ENCODE results near the gene ZFP36. TPM values are rescaled to one million over a fixed set of nuclear protein-coding genes. Genes with fewer than 3 reads are reported as not detected.

ZFP36 gene
- total RNA-seq, 4 donors from 2014 or later, result 125 to 274 (median 178) TPM

- H3K9me3 ChIP-seq, result no peaks in the 10 kb centered on the region
- peaks cover 0 to 57% (median 0%) of the 10 kb centered on the region in 3 donors for H3K36me3 ChIP-seq
- no peaks in the 10 kb centered on the region for H3K27me3 ChIP-seq
- H3K27ac ChIP-seq, result peak overlapping the region; percentile 78 to 100 (median 96)
- peak overlapping the region in 1 of 4 donors; percentile 21 for H3K4me3 ChIP-seq
- WGBS, 2 donors, result 7 to 23% methylated on average over 7 to 14 of the region's 17 CpGs
- DNase-seq (ENCODE audit: low spot score in 2 of 2), result peak; percentile 88 to 95
- peaks cover 0 to 68% (median 34%) of the 10 kb centered on the region in 4 donors for H3K4me1 ChIP-seq
- peak in 1 of 2 donors; percentile 77 for TF ChIP-seq EP300 (IDR thresholded peaks at IDR 0.05)
- no peak for TF ChIP-seq POLR2A (IDR thresholded peaks at IDR 0.05)
- peak; percentile 91 to 99 (median 97) for TF ChIP-seq CTCF (IDR thresholded peaks at IDR 0.05)
These were observed 9.0 kb upstream of the ZFP36 start for GRCh38 chr19:39397360-39398296.

GRCh38 chr19:39398297-39398864, 8.3 kb upstream of the ZFP36 start:
- Histone ChIP-seq H3K9me3 (no peaks in the 10 kb centered on the region), H3K36me3 (peaks cover 0 to 53% (median 0%) of the 10 kb centered on the region in 3 donors), H3K27me3 (no peaks in the 10 kb centered on the region), H3K4me1 (peaks cover 0 to 70% (median 37%) of the 10 kb centered on the region in 4 donors), H3K27ac (peak overlapping the region; percentile 78 to 100 (median 96)), H3K4me3 (peak overlapping the region in 1 of 4 donors; percentile 21)
- DNase-seq (ENCODE audit: low spot score in 2 of 2), result peak; percentile 57 to 72
- TF ChIP-seq CTCF (IDR thresholded peaks at IDR 0.05) (no peak), EP300 (IDR thresholded peaks at IDR 0.05) (peak; percentile 75 to 78), POLR2A (IDR thresholded peaks at IDR 0.05) (peak in 1 of 2 donors; percentile 20)
- WGBS, 2 donors, result 73 to 80% methylated on average over 8 to 11 of the region's 11 CpGs

DNA sequence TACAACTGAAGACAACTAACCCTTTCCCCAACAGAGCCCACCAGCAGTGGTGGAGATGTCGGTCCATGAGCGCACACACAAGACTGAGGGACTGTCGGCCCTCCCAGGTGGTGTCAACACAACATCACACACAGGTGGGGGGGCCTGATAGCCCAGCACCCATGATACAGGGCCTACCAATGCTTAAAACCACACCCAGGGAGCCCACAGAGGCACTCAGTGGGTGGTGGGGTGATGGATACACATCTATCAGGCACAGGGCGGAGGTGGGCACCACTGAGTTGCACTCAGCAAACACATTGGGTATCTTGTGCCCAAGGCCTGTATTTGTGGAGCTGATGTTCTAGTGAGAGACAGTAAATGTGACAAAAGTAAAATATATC, 7.0 kb upstream of the ZFP36 start:
- peak overlapping the region in 3 of 4 donors; percentile 94 to 100 (median 99) for H3K27ac ChIP-seq
- no peaks in the 10 kb centered on the region for H3K27me3 ChIP-seq
- no peaks in the 10 kb centered on the region for H3K9me3 ChIP-seq
- peaks cover 0 to 40% (median 0%) of the 10 kb centered on the region in 3 donors for H3K36me3 ChIP-seq
- 88 to 89% methylated on average over 4 of the region's 4 CpGs for WGBS, 2 donors
- H3K4me3 ChIP-seq, result no peak overlapping the region
- DNase-seq (ENCODE audit: low spot score in 2 of 2), result no peak
- H3K4me1 ChIP-seq, result peaks cover 0 to 74% (median 43%) of the 10 kb centered on the region in 4 donors
- no peak for TF ChIP-seq EP300 (IDR thresholded peaks at IDR 0.05)
- no peak for TF ChIP-seq POLR2A (IDR thresholded peaks at IDR 0.05)
- no peak for TF ChIP-seq CTCF (IDR thresholded peaks at IDR 0.05)

DNA sequence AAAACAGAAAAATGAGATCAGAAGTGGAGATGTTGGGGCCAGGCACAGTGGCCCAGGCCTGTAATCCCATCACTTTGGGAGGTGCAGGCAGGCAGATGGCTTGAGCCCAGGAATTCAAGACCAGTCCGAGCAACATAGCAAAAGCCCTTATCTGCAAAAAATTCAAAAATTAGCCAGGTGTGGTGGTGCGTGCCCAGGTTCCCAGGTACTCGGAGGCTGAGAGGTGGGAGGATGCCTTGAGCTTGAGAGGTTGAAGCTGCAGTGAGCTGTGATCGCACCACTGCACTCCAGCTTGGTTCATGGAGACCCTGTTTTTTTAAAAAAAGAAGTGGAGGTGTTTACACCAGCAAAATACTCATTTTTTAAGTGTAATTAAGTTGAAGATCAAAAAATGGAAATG, 6.6 kb upstream of the ZFP36 start:
- Histone ChIP-seq H3K36me3 (peaks cover 0 to 36% (median 0%) of the 10 kb centered on the region in 3 donors), H3K27ac (peak overlapping the region in 3 of 4 donors; percentile 94 to 100 (median 99)), H3K4me3 (no peak overlapping the region), H3K27me3 (no peaks in the 10 kb centered on the region), H3K4me1 (peaks cover 0 to 74% (median 47%) of the 10 kb centered on the region in 4 donors), H3K9me3 (no peaks in the 10 kb centered on the region)
- WGBS, 2 donors, result 83 to 95% methylated on average over 4 of the region's 4 CpGs
- DNase-seq (ENCODE audit: low spot score in 2 of 2), result no peak
- TF ChIP-seq CTCF (IDR thresholded peaks at IDR 0.05) (no peak), POLR2A (IDR thresholded peaks at IDR 0.05) (no peak), EP300 (IDR thresholded peaks at IDR 0.05) (no peak)
